ENCODE measurements around the gene FICD.

- no peak for TF ChIP-seq CTCF (IDR thresholded peaks at IDR 0.05)
- TF ChIP-seq POLR2A (IDR thresholded peaks at IDR 0.05), result no peak
Measured at GRCh38 chr12:108518101-108518715, 3.1 kb downstream of the FICD start.
